Tongue (tissue), 2 donors: Measurements from ENCODE around the gene CAMTA1. TPM values are rescaled to one million over a fixed set of nuclear protein-coding genes. Genes with fewer than 3 reads are reported as not detected.

Experiments used
- DNase-seq: peaks from one replicate; pipeline ENCODE4 v3.0.0-alpha.2; 2015
- total RNA-seq: library from RNA; depleted of rRNA; stranded (reverse); fragments of >200 nt; gene quantifications from one replicate; pipeline ENCODE4 v1.2.3, GENCODE V29; 2014

CAMTA1 gene
- total RNA-seq, 1 donor from 2014 or later: 60.6 TPM

GRCh38 chr1:7579831-7580804, 794.9 kb downstream of the CAMTA1 start:
- no peak for DNase-seq

- peak; percentile 56 for DNase-seq
These were observed 795.9 kb downstream of the CAMTA1 start for GRCh38 chr1:7580923-7581753.

GRCh38 chr1:7581754-7582459, 796.7 kb downstream of the CAMTA1 start:
- DNase-seq: peak; percentile 48

GRCh38 chr1:7582460-7582972, 797.3 kb downstream of the CAMTA1 start:
- DNase-seq: no peak

- no peak for DNase-seq
These were observed 798.2 kb downstream of the CAMTA1 start for GRCh38 chr1:7583291-7584096.

- DNase-seq: no peak
These were observed 798.9 kb downstream of the CAMTA1 start for GRCh38 chr1:7584157-7584556.

GRCh38 chr1:7584643-7585042, 799.4 kb downstream of the CAMTA1 start:
- DNase-seq: no peak

GRCh38 chr1:7585216-7585907, 800.1 kb downstream of the CAMTA1 start:
- DNase-seq: no peak

GRCh38 chr1:7586031-7586941, 801.0 kb downstream of the CAMTA1 start:
- no peak for DNase-seq

GRCh38 chr1:7587108-7587772, 802.0 kb downstream of the CAMTA1 start:
- DNase-seq: no peak

GRCh38 chr1:7587773-7588456, 802.7 kb downstream of the CAMTA1 start:
- DNase-seq: no peak

GRCh38 chr1:7588457-7588827, 803.2 kb downstream of the CAMTA1 start:
- DNase-seq: no peak

GRCh38 chr1:7589080-7589735, 804.0 kb downstream of the CAMTA1 start:
- no peak for DNase-seq

GRCh38 chr1:7589774-7590425, 804.6 kb downstream of the CAMTA1 start:
- no peak for DNase-seq

- no peak for DNase-seq
These were observed 805.2 kb downstream of the CAMTA1 start for GRCh38 chr1:7590426-7590790.

- DNase-seq: no peak
These were observed 806.3 kb downstream of the CAMTA1 start for GRCh38 chr1:7591565-7591964.

GRCh38 chr1:7592120-7592798, 807.0 kb downstream of the CAMTA1 start:
- DNase-seq: no peak
